ENCODE data around the gene GTPBP6. TPM values are rescaled to one million over a fixed set of nuclear protein-coding genes. Genes with fewer than 3 reads are reported as not detected.
"Not testable (repeated sequence)": the region's sequence is repeated elsewhere in the genome, so short reads cannot be mapped to it uniquely, and the experiment has no call there.

The GTPBP6 gene
- total RNA-seq, 1 donor from 2014 or later: 49.5 TPM

DNA sequence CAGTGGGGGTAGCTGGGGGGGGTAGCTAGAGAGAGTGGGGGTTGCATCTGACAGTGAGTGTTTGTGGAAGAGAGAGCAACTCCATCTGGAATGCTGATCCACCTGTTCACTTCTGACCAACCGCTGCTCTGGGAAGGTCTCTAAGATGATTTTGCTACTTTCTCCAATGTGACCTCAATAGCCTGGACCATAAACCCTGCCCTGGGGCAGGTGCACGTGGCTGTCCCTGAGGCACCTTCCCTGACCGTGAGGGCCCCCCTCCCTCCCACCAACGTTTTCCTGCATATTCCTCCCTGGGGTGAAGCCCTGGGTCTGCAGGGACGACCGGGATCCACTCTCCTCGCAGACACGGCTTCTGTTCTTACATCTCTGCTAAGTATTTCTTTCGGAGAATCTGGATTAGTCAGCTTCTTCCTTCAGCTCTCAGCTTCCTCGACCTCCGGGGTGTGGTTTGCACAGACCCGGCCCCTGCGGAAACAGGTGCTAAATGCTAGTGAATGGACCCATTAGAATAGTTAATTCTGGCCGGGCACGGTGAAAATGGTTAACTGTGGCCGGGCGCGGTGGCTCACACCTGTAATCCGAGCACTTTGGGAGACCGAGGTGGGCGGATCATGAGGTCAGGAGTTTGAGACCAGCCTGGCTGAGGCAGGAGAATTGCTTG is 58.8 kb downstream of the GTPBP6 start:
- no peaks in the 10 kb centered on the region for H3K36me3 ChIP-seq (ENCODE audit: control insufficient read depth, insufficient read depth, low read length)
- peaks cover 3% of the 10 kb centered on the region for H3K27me3 ChIP-seq (ENCODE audit: control insufficient read depth, insufficient read depth, low read length)
- no peak overlapping the region for H3K4me3 ChIP-seq (ENCODE audit: low read depth, low read length)
- DNase-seq (ENCODE audit: low read depth): no peak
- no peak for TF ChIP-seq CTCF (IDR thresholded peaks at IDR 0.05; ENCODE audit: insufficient read depth, low read length, poor library complexity, severe bottlenecking)

DNA sequence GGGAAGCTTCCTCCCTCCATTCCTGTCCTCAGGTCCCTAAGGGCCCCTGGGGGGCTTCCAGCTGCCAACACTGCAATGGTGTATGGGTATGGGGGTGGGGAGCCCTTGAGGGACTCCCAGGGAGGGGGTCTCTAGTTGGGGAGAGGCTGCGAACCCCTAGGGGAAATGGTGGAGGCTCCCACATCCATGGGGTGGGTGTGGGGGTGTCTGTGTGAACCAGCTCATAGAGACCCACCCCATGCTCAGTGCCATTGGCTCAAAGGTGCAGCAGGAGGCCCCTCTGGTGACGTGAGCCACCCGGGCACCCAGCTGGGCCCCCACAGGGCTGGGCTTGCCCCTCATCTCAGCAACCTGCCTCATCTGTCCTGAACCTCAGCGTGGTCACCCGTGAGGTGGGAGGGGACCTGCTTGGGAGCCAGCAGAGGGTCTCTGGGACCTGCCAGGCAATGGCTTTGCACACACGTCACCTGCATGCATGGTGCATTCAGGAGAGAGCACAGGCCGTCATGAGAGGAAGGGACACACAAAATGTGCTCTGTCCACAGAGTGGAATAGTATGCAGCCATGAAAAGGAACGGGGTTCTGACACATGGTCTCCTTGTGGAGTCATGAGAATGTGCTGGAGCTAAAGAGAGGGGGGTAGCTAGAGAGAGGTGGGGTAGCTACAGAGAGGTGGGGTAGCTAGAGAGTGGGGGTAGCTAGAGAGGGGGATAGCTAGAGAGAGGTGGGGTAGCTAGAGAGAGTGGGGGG is 60.1 kb downstream of the GTPBP6 start:
- DNase-seq (ENCODE audit: low read depth): no peak

GRCh38 chrX:257681-258289 is 60.8 kb downstream of the GTPBP6 start:
- Histone ChIP-seq H3K4me3 (ENCODE audit: low read depth, low read length) (no peak overlapping the region), H3K36me3 (ENCODE audit: control insufficient read depth, insufficient read depth, low read length) (no peaks in the 10 kb centered on the region), H3K27me3 (ENCODE audit: control insufficient read depth, insufficient read depth, low read length) (peaks cover 3% of the 10 kb centered on the region)
- no peak for DNase-seq (ENCODE audit: low read depth)
- TF ChIP-seq CTCF (IDR thresholded peaks at IDR 0.05; ENCODE audit: insufficient read depth, low read length, poor library complexity, severe bottlenecking): no peak

More for the DNA sequence above, 60.1 kb downstream of the GTPBP6 start:
- Histone ChIP-seq H3K36me3 (ENCODE audit: control insufficient read depth, insufficient read depth, low read length) (no peaks in the 10 kb centered on the region), H3K27me3 (ENCODE audit: control insufficient read depth, insufficient read depth, low read length) (peaks cover 3% of the 10 kb centered on the region), H3K4me3 (ENCODE audit: low read depth, low read length) (no peak overlapping the region)
- TF ChIP-seq CTCF (IDR thresholded peaks at IDR 0.05; ENCODE audit: insufficient read depth, low read length, poor library complexity, severe bottlenecking): no peak

DNA sequence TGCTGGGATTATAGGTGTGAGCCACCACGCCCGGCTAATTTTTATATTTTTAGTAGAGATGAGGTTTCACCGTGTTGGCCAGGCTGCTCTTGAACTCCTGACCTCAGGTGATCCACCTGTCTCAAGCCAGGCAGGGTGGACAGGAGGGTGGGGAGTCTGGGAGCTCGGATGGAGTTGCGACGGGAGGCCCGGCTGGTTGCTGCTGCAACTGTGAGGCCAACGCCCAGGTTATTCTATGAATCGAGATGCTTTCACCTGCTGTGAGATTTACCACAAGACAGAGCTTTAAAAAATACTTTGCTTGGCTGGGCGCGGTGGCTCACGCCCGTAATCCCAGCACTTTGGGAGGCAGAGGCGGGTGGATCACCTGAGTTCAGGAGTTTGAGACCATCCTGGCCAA is 61.5 kb downstream of the GTPBP6 start:
- DNase-seq (ENCODE audit: low read depth); H3K27me3 ChIP-seq (ENCODE audit: control insufficient read depth, insufficient read depth, low read length); H3K36me3 ChIP-seq (ENCODE audit: control insufficient read depth, insufficient read depth, low read length); H3K4me3 ChIP-seq (ENCODE audit: low read depth, low read length): not testable (repeated sequence)

DNA sequence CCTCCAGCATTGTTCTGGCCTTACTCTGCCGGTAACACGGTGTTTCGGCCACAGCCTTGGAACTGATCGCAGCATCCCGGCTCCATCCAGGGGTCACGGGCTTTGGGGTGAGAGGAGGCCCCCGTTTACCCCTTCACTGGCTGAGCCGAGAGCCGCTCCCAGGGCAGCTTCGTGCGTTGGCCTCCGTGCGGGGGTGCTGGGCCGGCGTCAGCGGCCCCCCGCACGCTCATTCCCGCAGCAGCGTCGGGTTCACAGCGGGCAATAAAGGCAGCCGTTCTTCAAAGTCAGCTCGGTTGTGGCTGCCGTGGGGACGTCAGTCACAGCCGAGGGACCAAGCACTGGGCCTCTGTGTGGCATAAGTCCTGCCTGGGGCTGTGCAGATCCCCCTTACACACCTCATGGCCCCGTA is 62.7 kb downstream of the GTPBP6 start:
- Histone ChIP-seq H3K36me3 (ENCODE audit: control insufficient read depth, insufficient read depth, low read length) (no peaks in the 10 kb centered on the region), H3K4me3 (ENCODE audit: low read depth, low read length) (no peak overlapping the region), H3K27me3 (ENCODE audit: control insufficient read depth, insufficient read depth, low read length) (peaks cover 3% of the 10 kb centered on the region)
- no peak for TF ChIP-seq CTCF (IDR thresholded peaks at IDR 0.05; ENCODE audit: insufficient read depth, low read length, poor library complexity, severe bottlenecking)
- no peak for DNase-seq (ENCODE audit: low read depth)

Other genes starting within 250 kb of the GTPBP6 start
- 13.8 and 20.2 TPM in 2 replicates for gene PLCXD1, start 37.4 kb downstream of the GTPBP6 start, total RNA-seq
- 17.7 and 29.0 TPM in 2 replicates for gene PPP2R3B, start 68.1 kb upstream of the GTPBP6 start, total RNA-seq